HepG2 (cell line): ENCODE data around the gene FGD2. TPM values are rescaled to one million over a fixed set of nuclear protein-coding genes. Genes with fewer than 3 reads are reported as not detected.

ENCODE experiments used
- ATAC-seq: fragments of 200-7000 bp; cut with Tn5 transposase; 3 replicates; pipeline ENCODE4 v1.9.1; 2020; ENCODE audit warnings: mild to moderate bottlenecking, moderate library complexity
- BruUV-seq: library from RNA; stranded (reverse); fragments of 400-500 nt; replicated peaks from 2 replicates; lab custom pipeline; 2021; lab: Mats Ljungman, UMichigan
- CTCF ChIA-PET: fragments of 300-600 bp; formaldehyde crosslinking; extraction: SDS; loops from one replicate; lab custom pipeline; 2021; ENCODE audit warnings: low total read pairs, inconsistent platforms, low intra/inter-chr PET ratio; lab: Yijun Ruan, JAX
- POLR2A ChIA-PET: fragments of 350-600 bp; sonication (Branson Sonifier 250); formaldehyde crosslinking; loops from one replicate; lab custom pipeline; 2020; ENCODE audit warnings: antibody characterized with exemption, inconsistent platforms; lab: Yijun Ruan, JAX
- DNase-seq: peaks from one replicate; pipeline ENCODE4 v3.0.0-alpha.2; 2015; ENCODE audit warnings: low spot score
- FAIRE-seq: peaks from 3 replicates; lab custom pipeline; 2011; peaks lifted over from hg19 to GRCh38; lab: Jason Lieb, UNC
- H2AFZ ChIP-seq: one replicate; pipeline ENCODE4 v1.6.1; 2011; ENCODE audit warnings: low read length, inconsistent platforms
- H3K27ac ChIP-seq: fragments of 300-600 bp; 3 replicates; pipeline ENCODE4 v1.8.0; 2011; ENCODE audit warnings: mixed run types, mild to moderate bottlenecking, mixed read lengths, low read length, inconsistent platforms; ENCODE audit not compliant: insufficient read depth; ENCODE audit errors: extremely low read length
- H3K27me3 ChIP-seq, 2 experiments: fragments of 200-600 bp in 1 of 2; 2 replicates in 1 of 2; 3 replicates in 1 of 2; pipeline versions ENCODE4 v1.6.0 to v1.8.0; 2011; ENCODE audit warnings: low read length in 2 of 2, mild to moderate bottlenecking in 2 of 2, moderate library complexity in 2 of 2, inconsistent platforms in 1 of 2; ENCODE audit not compliant: insufficient read depth in 2 of 2, control insufficient read depth in 1 of 2
- H3K36me3 ChIP-seq, 2 experiments: fragments of 200-600 bp in 1 of 2; replicated peaks in 1 of 2; 2 replicates in 1 of 2; 3 replicates in 1 of 2; pipeline versions ENCODE4 v1.5.1 to v1.8.0; 2011; ENCODE audit warnings: low read length in 2 of 2, inconsistent platforms in 1 of 2; ENCODE audit not compliant: insufficient read depth in 2 of 2, control insufficient read depth in 1 of 2
- H3K4me1 ChIP-seq: 2 replicates; pipeline ENCODE4 v1.5.1; 2012; ENCODE audit warnings: low read length, inconsistent platforms; ENCODE audit not compliant: insufficient read depth
- H3K4me2 ChIP-seq: 2 replicates; pipeline ENCODE4 v1.6.0; 2011; ENCODE audit warnings: low read depth, low read length, inconsistent platforms
- H3K4me3 ChIP-seq, 3 experiments: fragments of 200-600 bp in 1 of 3; sonication (generic), shearing (Covaris generic) in 1 of 3; replicated peaks in 1 of 3; 2 replicates each; pipeline ENCODE4 v1.5.1; 2011 to 2016; ENCODE audit warnings: low read length in 3 of 3, inconsistent platforms in 2 of 3, low read depth in 2 of 3, mild to moderate bottlenecking in 2 of 3, control low read depth in 1 of 3, mixed read lengths in 1 of 3; ENCODE audit not compliant: insufficient read depth in 1 of 3
- H3K79me2 ChIP-seq: one replicate; pipeline ENCODE4 v1.6.1; 2011; ENCODE audit warnings: low read length, inconsistent platforms; ENCODE audit not compliant: insufficient read depth
- H3K9ac ChIP-seq: 2 replicates; pipeline ENCODE4 v1.6.0; 2011; ENCODE audit warnings: mild to moderate bottlenecking, low read depth, low read length, inconsistent platforms; ENCODE audit not compliant: insufficient read depth
- H3K9me3 ChIP-seq: 2 replicates; pipeline ENCODE4 v1.5.1; 2012; ENCODE audit warnings: mild to moderate bottlenecking, low read length
- H4K20me1 ChIP-seq: 2 replicates; pipeline ENCODE4 v1.6.0; 2011; ENCODE audit warnings: inconsistent platforms, mild to moderate bottlenecking, low read length, moderate library complexity; ENCODE audit not compliant: insufficient read depth
- BHLHE40 ChIP-seq: IDR thresholded peaks from 2 replicates; pipeline ENCODE4 v1.6.1; 2011; ENCODE audit warnings: low read length, improper control_type of control experiment
- CBX2 ChIP-seq, 2 experiments: fragments of 200-600 bp in 1 of 2; sonication (generic); formaldehyde crosslinking in 1 of 2; IDR thresholded peaks; 2 replicates each; pipeline versions ENCODE4 v1.7.0 to v1.8.1; 2018 to 2022; ENCODE audit warnings: low read depth in 2 of 2, low read length in 1 of 2, mild to moderate bottlenecking in 1 of 2, missing genetic modification reagents in 1 of 2
- CBX5 ChIP-seq: sonication (generic); formaldehyde crosslinking; IDR thresholded peaks from 2 replicates; pipeline ENCODE4 v1.4.0; 2020; ENCODE audit warnings: missing genetic modification reagents, borderline replicate concordance
- FOXP4 ChIP-seq: sonication (generic); formaldehyde crosslinking; IDR thresholded peaks from 2 replicates; pipeline ENCODE4 v1.4.0; 2020; ENCODE audit warnings: missing genetic modification reagents
- MLXIP ChIP-seq: sonication (generic); formaldehyde crosslinking; IDR thresholded peaks from 2 replicates; pipeline ENCODE4 v1.9.0; 2021; ENCODE audit warnings: missing genetic modification reagents, borderline replicate concordance
- MXI1 ChIP-seq: IDR thresholded peaks from 3 replicates; pipeline ENCODE4 v1.6.1; 2012; ENCODE audit warnings: low read depth, low read length, inconsistent platforms, borderline replicate concordance
- NR2F1 ChIP-seq, 2 experiments: fragments of 450-650 bp in 1 of 2; formaldehyde crosslinking in 1 of 2; IDR thresholded peaks; 2 replicates each; pipeline versions ENCODE4 v1.5.0 to v1.6.1; 2016 to 2020; ENCODE audit warnings: mild to moderate bottlenecking in 1 of 2, missing compliant biosample characterization in 1 of 2, missing genetic modification reagents in 1 of 2, moderate library complexity in 1 of 2
- SNRNP70 ChIP-seq: fragments of 200-400 bp; formaldehyde crosslinking; IDR thresholded peaks from 2 replicates; pipeline ENCODE4 v1.6.1; 2017; ENCODE audit warnings: mild to moderate bottlenecking, low read depth, low read length, moderate library complexity
- ZBED4 ChIP-seq: sonication (generic); formaldehyde crosslinking; IDR thresholded peaks from 2 replicates; pipeline ENCODE4 v1.4.0; 2020; ENCODE audit warnings: missing genetic modification reagents, borderline replicate concordance
- ZC3H13 ChIP-seq: sonication (generic); formaldehyde crosslinking; IDR thresholded peaks from 2 replicates; pipeline ENCODE4 v1.8.1; 2023; ENCODE audit warnings: mild to moderate bottlenecking, missing genetic modification reagents, moderate library complexity
- ZNF335 ChIP-seq: sonication (generic); formaldehyde crosslinking; IDR thresholded peaks from 2 replicates; pipeline ENCODE4 v1.4.0; 2020; ENCODE audit warnings: missing genetic modification reagents
- ZNF567 ChIP-seq: sonication (generic); formaldehyde crosslinking; IDR thresholded peaks from 2 replicates; pipeline ENCODE4 v1.8.1; 2023; ENCODE audit warnings: mild to moderate bottlenecking, missing genetic modification reagents, borderline replicate concordance
- ZNF790 ChIP-seq: sonication (generic); formaldehyde crosslinking; IDR thresholded peaks from 2 replicates; pipeline ENCODE4 v1.8.0; 2022; ENCODE audit warnings: missing genetic modification reagents, mild to moderate bottlenecking, borderline replicate concordance
- WGBS: methylation state at CpG from one replicate; pipeline ENCODE4 v1.1.6; 2017; ENCODE audit warnings: low lambda C conversion rate; 5-methylcytosine and 5-hydroxymethylcytosine counted together
- in situ Hi-C: cut with HindIII; loops from 2 replicates; pipeline ENCODE4 v1.10.0; 2017; ENCODE audit warnings: low pct_unique_long_range_greater_than_20kb; ENCODE audit not compliant: extremely low pct_ligation_motif_present
- intact Hi-C: fragments of 100-400 bp; cut with micrococcal nuclease; formaldehyde crosslinking; loops from one replicate; pipeline ENCODE4 v1.10.0; 2022; ENCODE audit not compliant: unreplicated experiment
- polyA plus RNA-seq, 8 experiments: library from polyadenylated mRNA; depleted of rRNA in 3 of 8; stranded (reverse) in 7 of 8; unstranded in 1 of 8; fragments of >200 nt; fragmentation: Illumina TruSeq in 4 of 8; extraction: Trizol in 4 of 8; gene quantifications; 2 replicates each; pipeline versions ENCODE4 v1.2.1 to v1.2.3, GENCODE V29; 2011 to 2016; ENCODE audit warnings: low read depth in 4 of 8, missing spikeins in 1 of 8, mixed read lengths in 1 of 8; ENCODE audit not compliant: insufficient read depth in 1 of 8
- total RNA-seq, 5 experiments: library from RNA; depleted of rRNA; stranded (reverse); fragments of >200 nt; fragmentation: Illumina TruSeq; extraction: Trizol; gene quantifications; 2 replicates each; pipeline ENCODE4 v1.2.3, GENCODE V29; 2016; ENCODE audit warnings: low read depth in 1 of 5

FGD2 gene
- total and polyA plus RNA-seq, 2 of the 13 experiments (the other 11 are each of a cell fraction or from before 2014, with no cell fraction given), result not detected

GRCh38 chr6:37056439-37057127 lies 51.1 kb downstream of the FGD2 start (continued):
- TF ChIP-seq MLXIP (CRISPR knock-in tag) (no peak), CBX5 (CRISPR knock-in tag) (no peak)

- WGBS, result 92% methylated on average over 4 of the region's 4 CpGs
- DNase-seq (no peak), FAIRE-seq (no peak), ATAC-seq (no peak)
- intact Hi-C loops, result loop anchor here (5.0 kb wide), 1 partner anchor 70 kb away; no protein-coding TSS in a partner anchor
- POLR2A ChIA-PET, result interaction anchor here (0.6 to 8.5 kb wide), 7 partner anchors 48 to 160 kb away, joined by 3 to 119 read pairs (median 6); partner anchors contain the start of gene PIM1
- Histone ChIP-seq H3K9me3 (no peaks in the 10 kb centered on the region), H4K20me1 (no peaks in the 10 kb centered on the region), H3K27ac (no peak overlapping the region), H3K27me3 (no peaks in the 10 kb centered on the region), H3K4me1 (peaks cover 97% of the 10 kb centered on the region), H3K9ac (no peak overlapping the region), H3K36me3 (no peaks in the 10 kb centered on the region), H3K4me2 (no peak overlapping the region), H3K4me3 (no peak overlapping the region), H3K79me2 (no peaks in the 10 kb centered on the region), H2AFZ (no peak overlapping the region)
- in situ Hi-C loops, result no loop called here
- no TSS peak for BruUV-seq
- CTCF ChIA-PET, result interaction anchor here (1.2 to 1.5 kb wide), 2 partner anchors 38 to 115 kb away, joined by 3 to 5 read pairs; no protein-coding TSS in a partner anchor
- TF ChIP-seq BHLHE40 (no peak), CBX2 (IDR thresholded peaks at IDR 0.05; ENCODE audit: low read depth, low read length) (no peak), CBX2 (CRISPR knock-in tag; IDR thresholded peaks at IDR 0.05; ENCODE audit: low read depth) (no peak), ZBED4 (no peak), ZNF335 (CRISPR knock-in tag) (no peak), ZC3H13 (no peak), NR2F1 (CRISPR knock-in tag; IDR thresholded peaks at IDR 0.05) (no peak), ZNF567 (CRISPR knock-in tag) (no peak), ZNF790 (CRISPR knock-in tag) (no peak), FOXP4 (CRISPR knock-in tag) (no peak), SNRNP70 (no peak), MXI1 (no peak)
These were observed 51.6 kb downstream of the FGD2 start for GRCh38 chr6:37057128-37057471.
